HepG2 (cell line): ENCODE measurements around the gene VAMP2. TPM values are rescaled to one million over a fixed set of nuclear protein-coding genes. Genes with fewer than 3 reads are reported as not detected.

ENCODE experiments used
- BCLAF1 ChIP-seq: fragments of 450-650 bp; IDR thresholded peaks from 2 replicates; pipeline ENCODE4 v1.6.1; 2017; ENCODE audit warnings: mild to moderate bottlenecking
- BRD4 ChIP-seq: sonication (generic); formaldehyde crosslinking; IDR thresholded peaks from 2 replicates; pipeline ENCODE4 v1.4.0; 2020; ENCODE audit warnings: missing genetic modification reagents
- FOXC1 ChIP-seq: sonication (generic); formaldehyde crosslinking; IDR thresholded peaks from 2 replicates; pipeline ENCODE4 v1.8.0; 2022; ENCODE audit warnings: mild to moderate bottlenecking, missing genetic modification reagents, borderline replicate concordance
- GZF1 ChIP-seq: sonication (generic); formaldehyde crosslinking; IDR thresholded peaks from 2 replicates; pipeline ENCODE4 v1.5.1; 2020; ENCODE audit warnings: mild to moderate bottlenecking, missing genetic modification reagents
- MBD4 ChIP-seq: IDR thresholded peaks from 2 replicates; pipeline ENCODE4 v1.6.1; 2012; ENCODE audit warnings: low read length, inconsistent platforms, borderline replicate concordance
- NR1H2 ChIP-seq: sonication (generic); formaldehyde crosslinking; IDR thresholded peaks from 2 replicates; pipeline ENCODE4 v1.8.1; 2022; ENCODE audit warnings: low read depth, missing genetic modification reagents, borderline replicate concordance
- NR2F2 ChIP-seq: IDR thresholded peaks from 2 replicates; pipeline ENCODE4 v1.6.1; 2012; ENCODE audit warnings: low read depth, inconsistent platforms, borderline replicate concordance
- ONECUT2 ChIP-seq: sonication (generic); formaldehyde crosslinking; IDR thresholded peaks from 2 replicates; pipeline ENCODE4 v1.4.0; 2020; ENCODE audit warnings: missing genetic modification reagents
- RFX3 ChIP-seq: IDR thresholded peaks from 2 replicates; pipeline ENCODE4 v1.6.1; 2016; ENCODE audit warnings: missing biosample characterization, missing genetic modification reagents
- SNAI1 ChIP-seq: sonication (generic); formaldehyde crosslinking; IDR thresholded peaks from 2 replicates; pipeline ENCODE4 v1.5.0; 2020; ENCODE audit warnings: mild to moderate bottlenecking, missing genetic modification reagents, borderline replicate concordance
- SRSF4 ChIP-seq: fragments of 200-400 bp; formaldehyde crosslinking; IDR thresholded peaks from one replicate; pipeline ENCODE4 v1.6.1; 2018; ENCODE audit warnings: mild to moderate bottlenecking, low read depth, low read length, moderate library complexity; ENCODE audit not compliant: poor library complexity, severe bottlenecking
- STAT5B ChIP-seq: sonication (generic); formaldehyde crosslinking; IDR thresholded peaks from 2 replicates; pipeline ENCODE4 v1.4.0; 2020; ENCODE audit warnings: missing genetic modification reagents
- ZFP41 ChIP-seq: sonication (generic); formaldehyde crosslinking; IDR thresholded peaks from 2 replicates; pipeline ENCODE4 v1.4.0; 2020; ENCODE audit warnings: mild to moderate bottlenecking, missing genetic modification reagents, borderline replicate concordance
- ZFP62 ChIP-seq: sonication (generic); formaldehyde crosslinking; IDR thresholded peaks from 2 replicates; pipeline ENCODE4 v1.4.0; 2020; ENCODE audit warnings: missing genetic modification reagents
- ZNF274 ChIP-seq: sonication (generic); formaldehyde crosslinking; IDR thresholded peaks from 2 replicates; pipeline ENCODE4 v1.5.1; 2020; ENCODE audit warnings: mild to moderate bottlenecking, missing genetic modification reagents
- ZNF362 ChIP-seq: sonication (generic); formaldehyde crosslinking; IDR thresholded peaks from 2 replicates; pipeline ENCODE4 v1.4.0; 2020; ENCODE audit warnings: missing genetic modification reagents, mild to moderate bottlenecking, borderline replicate concordance
- ZNF605 ChIP-seq: sonication (generic); formaldehyde crosslinking; IDR thresholded peaks from 2 replicates; pipeline ENCODE4 v1.8.0; 2022; ENCODE audit warnings: mild to moderate bottlenecking, missing genetic modification reagents
- ZNF816 ChIP-seq: sonication (generic); formaldehyde crosslinking; IDR thresholded peaks from 2 replicates; pipeline ENCODE4 v1.8.0; 2022; ENCODE audit warnings: missing genetic modification reagents, mild to moderate bottlenecking, borderline replicate concordance
- ZSCAN9 ChIP-seq: IDR thresholded peaks from 2 replicates; pipeline ENCODE4 v1.6.1; 2016; ENCODE audit warnings: borderline replicate concordance
- polyA plus RNA-seq, 8 experiments: library from polyadenylated mRNA; depleted of rRNA in 3 of 8; stranded (reverse) in 7 of 8; unstranded in 1 of 8; fragments of >200 nt; fragmentation: Illumina TruSeq in 4 of 8; extraction: Trizol in 4 of 8; gene quantifications; 2 replicates each; pipeline versions ENCODE4 v1.2.1 to v1.2.3, GENCODE V29; 2011 to 2016; ENCODE audit warnings: low read depth in 4 of 8, missing spikeins in 1 of 8, mixed read lengths in 1 of 8; ENCODE audit not compliant: insufficient read depth in 1 of 8
- total RNA-seq, 5 experiments: library from RNA; depleted of rRNA; stranded (reverse); fragments of >200 nt; fragmentation: Illumina TruSeq; extraction: Trizol; gene quantifications; 2 replicates each; pipeline ENCODE4 v1.2.3, GENCODE V29; 2016; ENCODE audit warnings: low read depth in 1 of 5
- TF ChIP-seq, protein P1 (sequence below): IDR thresholded peaks from 2 replicates; pipeline ENCODE4 v1.6.1; 2012; ENCODE audit warnings: low read depth, low read length, improper control_type of control experiment
- TF ChIP-seq, protein P2 (sequence below): sonication (generic); formaldehyde crosslinking; IDR thresholded peaks from 2 replicates; pipeline ENCODE4 v1.5.0; 2020; ENCODE audit warnings: missing genetic modification reagents
- TF ChIP-seq, protein P3 (sequence below): sonication (generic); formaldehyde crosslinking; IDR thresholded peaks from 2 replicates; pipeline ENCODE4 v1.8.0; 2022; ENCODE audit warnings: missing genetic modification reagents, mild to moderate bottlenecking, borderline replicate concordance

VAMP2 gene
- total and polyA plus RNA-seq, 2 of the 13 experiments (the other 11 are each of a cell fraction or from before 2014, with no cell fraction given), result 3.9 to 17.2 TPM

DNA sequence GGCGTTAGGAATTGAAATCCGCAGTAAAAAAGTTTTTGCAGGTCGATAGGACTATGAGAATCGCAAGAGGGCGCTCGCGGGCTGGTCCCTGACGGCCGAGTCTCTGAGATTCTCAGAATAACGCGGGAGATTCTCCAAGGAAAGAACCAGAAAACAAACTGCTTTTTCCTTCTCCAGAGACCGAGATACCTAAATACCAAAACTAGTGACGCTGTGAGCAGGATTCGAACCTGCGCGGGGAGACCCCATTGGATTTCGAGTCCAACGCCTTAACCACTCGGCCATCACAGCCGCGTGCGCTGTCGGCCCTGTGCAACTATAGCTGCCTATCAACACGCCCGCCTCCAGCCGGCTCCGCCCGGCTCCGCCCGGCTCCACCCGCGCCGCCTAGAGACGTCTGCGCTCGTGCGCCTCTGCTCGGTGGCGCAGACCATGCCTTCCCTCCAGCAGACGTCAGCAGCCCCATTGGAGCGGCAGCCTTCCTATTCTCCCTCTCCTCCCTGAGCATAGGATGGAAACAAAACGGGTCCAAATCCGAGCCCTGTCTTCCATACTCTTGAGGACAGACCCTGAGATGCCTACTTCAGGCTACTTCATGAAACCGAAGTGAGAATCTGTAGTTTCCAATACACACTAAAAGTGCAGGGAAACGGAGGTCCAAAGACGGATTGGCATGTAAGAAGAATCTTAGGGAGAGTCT lies 23.9 kb downstream of the VAMP2 start (continued):
- TF ChIP-seq ZNF362 (peak; percentile 59; the same call in 1 of the 2 replicates), ZNF816 (CRISPR knock-in tag) (no peak), ZNF605 (peak; percentile 80), ONECUT2 (CRISPR knock-in tag) (peak; percentile 47; the same call in 1 of the 2 replicates), BRD4 (no peak), BCLAF1 (no peak), ZSCAN9 (CRISPR knock-in tag) (peak; percentile 51; the same call in 1 of the 2 replicates), ZFP62 (CRISPR knock-in tag) (no peak), NR1H2 (CRISPR knock-in tag) (no peak; the same call in 1 of the 2 replicates), SNAI1 (CRISPR knock-in tag) (no peak), FOXC1 (CRISPR knock-in tag) (no peak; the same call in 1 of the 2 replicates), ZFP41 (0 out of 2 replicates have a peak, but pooled peaks have one; percentile 26), GZF1 (CRISPR knock-in tag) (peak; percentile 82; the same call in 1 of the 2 replicates), NR2F2 (no peak), RFX3 (CRISPR knock-in tag) (no peak), STAT5B (CRISPR knock-in tag) (no peak), ZNF274 (CRISPR knock-in tag) (no peak; the same call in 1 of the 2 replicates), MBD4 (no peak), SRSF4 (no peak)
- TF ChIP-seq, protein P1, sequence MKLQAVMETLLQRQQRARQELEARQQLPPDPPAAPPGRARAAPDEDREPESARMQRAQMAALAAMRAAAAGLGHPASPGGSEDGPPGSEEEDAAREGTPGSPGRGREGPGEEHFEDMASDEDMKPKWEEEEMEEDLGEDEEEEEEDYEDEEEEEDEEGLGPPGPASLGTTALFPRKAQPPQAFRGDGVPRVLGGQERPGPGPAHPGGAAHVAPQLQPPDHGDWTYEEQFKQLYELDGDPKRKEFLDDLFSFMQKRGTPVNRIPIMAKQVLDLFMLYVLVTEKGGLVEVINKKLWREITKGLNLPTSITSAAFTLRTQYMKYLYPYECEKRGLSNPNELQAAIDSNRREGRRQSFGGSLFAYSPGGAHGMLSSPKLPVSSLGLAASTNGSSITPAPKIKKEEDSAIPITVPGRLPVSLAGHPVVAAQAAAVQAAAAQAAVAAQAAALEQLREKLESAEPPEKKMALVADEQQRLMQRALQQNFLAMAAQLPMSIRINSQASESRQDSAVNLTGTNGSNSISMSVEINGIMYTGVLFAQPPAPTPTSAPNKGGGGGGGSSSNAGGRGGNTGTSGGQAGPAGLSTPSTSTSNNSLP, result peak; percentile 56; the same call in 1 of the 2 replicates
- TF ChIP-seq, protein P2, sequence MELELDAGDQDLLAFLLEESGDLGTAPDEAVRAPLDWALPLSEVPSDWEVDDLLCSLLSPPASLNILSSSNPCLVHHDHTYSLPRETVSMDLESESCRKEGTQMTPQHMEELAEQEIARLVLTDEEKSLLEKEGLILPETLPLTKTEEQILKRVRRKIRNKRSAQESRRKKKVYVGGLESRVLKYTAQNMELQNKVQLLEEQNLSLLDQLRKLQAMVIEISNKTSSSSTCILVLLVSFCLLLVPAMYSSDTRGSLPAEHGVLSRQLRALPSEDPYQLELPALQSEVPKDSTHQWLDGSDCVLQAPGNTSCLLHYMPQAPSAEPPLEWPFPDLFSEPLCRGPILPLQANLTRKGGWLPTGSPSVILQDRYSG (CRISPR knock-in tag), result no peak; the same call in 1 of the 2 replicates
- TF ChIP-seq, protein P3, sequence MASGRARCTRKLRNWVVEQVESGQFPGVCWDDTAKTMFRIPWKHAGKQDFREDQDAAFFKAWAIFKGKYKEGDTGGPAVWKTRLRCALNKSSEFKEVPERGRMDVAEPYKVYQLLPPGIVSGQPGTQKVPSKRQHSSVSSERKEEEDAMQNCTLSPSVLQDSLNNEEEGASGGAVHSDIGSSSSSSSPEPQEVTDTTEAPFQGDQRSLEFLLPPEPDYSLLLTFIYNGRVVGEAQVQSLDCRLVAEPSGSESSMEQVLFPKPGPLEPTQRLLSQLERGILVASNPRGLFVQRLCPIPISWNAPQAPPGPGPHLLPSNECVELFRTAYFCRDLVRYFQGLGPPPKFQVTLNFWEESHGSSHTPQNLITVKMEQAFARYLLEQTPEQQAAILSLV (CRISPR knock-in tag), result no peak; the same call in 1 of the 2 replicates
